ENCODE results near the gene CYP27C1. TPM values are rescaled to one million over a fixed set of nuclear protein-coding genes. Genes with fewer than 3 reads are reported as not detected.
"Not testable (repeated sequence)": the region's sequence is repeated elsewhere in the genome, so short reads cannot be mapped to it uniquely, and the experiment has no call there.

Gene CYP27C1
- total RNA-seq, 4 donors from 2014 or later, result 0.95 to 4.6 (median 1.6) TPM

DNA sequence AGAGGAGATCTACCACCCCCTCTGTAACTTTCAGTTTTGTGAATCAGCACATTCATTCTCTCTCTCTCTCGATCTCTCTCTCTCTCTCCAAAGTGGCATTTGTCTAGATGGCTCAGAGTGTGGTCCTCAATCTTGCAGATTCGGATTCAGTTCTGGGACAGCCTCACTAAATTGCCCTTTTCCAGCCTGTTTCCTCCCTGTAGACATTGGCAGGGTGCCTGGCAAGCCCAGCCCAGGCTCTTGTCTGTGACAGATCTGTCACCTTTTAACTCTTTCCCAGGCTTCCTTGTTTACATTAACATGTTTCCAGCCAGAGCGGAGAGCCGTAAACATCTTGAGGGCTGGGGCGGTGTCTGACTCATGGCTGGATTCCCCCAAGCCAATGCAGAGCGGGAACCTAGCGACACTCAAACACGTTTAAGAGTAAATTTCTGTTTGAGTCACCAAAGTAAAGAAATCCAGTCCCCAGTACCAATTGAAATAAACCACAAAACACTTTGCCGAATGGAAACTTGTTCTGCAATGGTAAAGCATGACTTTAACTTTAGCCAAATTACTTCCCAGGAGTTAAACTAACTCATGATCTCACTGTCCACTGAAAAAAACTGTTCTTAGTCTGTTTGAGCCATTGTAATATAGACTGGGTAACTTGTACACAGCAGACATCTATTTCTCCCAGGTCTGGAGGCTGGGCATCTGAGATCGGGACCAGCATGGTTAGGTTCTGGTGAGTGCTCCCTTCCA, 6.6 kb upstream of the CYP27C1 start:
- peak overlapping the region; percentile 45 to 58 (median 57) for H3K27ac ChIP-seq
- H3K9me3 ChIP-seq, result peaks cover 0 to 3% (median 0%) of the 10 kb centered on the region in 3 donors
- H3K4me1 ChIP-seq, result peaks cover 5 to 27% (median 21%) of the 10 kb centered on the region in 3 donors
- H3K27me3 ChIP-seq, result peaks cover 0 to 6% (median 0%) of the 10 kb centered on the region in 4 donors
- peak overlapping the region in 2 of 4 donors; percentile 2 to 46 for H3K4me3 ChIP-seq
- WGBS, 2 donors, result 15 to 23% methylated on average over 9 to 10 of the region's 10 CpGs
- DNase-seq, result no peak
- TF ChIP-seq, protein P1, sequence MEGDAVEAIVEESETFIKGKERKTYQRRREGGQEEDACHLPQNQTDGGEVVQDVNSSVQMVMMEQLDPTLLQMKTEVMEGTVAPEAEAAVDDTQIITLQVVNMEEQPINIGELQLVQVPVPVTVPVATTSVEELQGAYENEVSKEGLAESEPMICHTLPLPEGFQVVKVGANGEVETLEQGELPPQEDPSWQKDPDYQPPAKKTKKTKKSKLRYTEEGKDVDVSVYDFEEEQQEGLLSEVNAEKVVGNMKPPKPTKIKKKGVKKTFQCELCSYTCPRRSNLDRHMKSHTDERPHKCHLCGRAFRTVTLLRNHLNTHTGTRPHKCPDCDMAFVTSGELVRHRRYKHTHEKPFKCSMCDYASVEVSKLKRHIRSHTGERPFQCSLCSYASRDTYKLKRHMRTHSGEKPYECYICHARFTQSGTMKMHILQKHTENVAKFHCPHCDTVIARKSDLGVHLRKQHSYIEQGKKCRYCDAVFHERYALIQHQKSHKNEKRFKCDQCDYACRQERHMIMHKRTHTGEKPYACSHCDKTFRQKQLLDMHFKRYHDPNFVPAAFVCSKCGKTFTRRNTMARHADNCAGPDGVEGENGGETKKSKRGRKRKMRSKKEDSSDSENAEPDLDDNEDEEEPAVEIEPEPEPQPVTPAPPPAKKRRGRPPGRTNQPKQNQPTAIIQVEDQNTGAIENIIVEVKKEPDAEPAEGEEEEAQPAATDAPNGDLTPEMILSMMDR (IDR thresholded peaks at IDR 0.05), result no peak
- no peak for TF ChIP-seq POLR2A (IDR thresholded peaks at IDR 0.05)
- intact Hi-C loops (cut with DNase I), result no loop called here
- H3K36me3 ChIP-seq, result no peaks in the 10 kb centered on the region

DNA sequence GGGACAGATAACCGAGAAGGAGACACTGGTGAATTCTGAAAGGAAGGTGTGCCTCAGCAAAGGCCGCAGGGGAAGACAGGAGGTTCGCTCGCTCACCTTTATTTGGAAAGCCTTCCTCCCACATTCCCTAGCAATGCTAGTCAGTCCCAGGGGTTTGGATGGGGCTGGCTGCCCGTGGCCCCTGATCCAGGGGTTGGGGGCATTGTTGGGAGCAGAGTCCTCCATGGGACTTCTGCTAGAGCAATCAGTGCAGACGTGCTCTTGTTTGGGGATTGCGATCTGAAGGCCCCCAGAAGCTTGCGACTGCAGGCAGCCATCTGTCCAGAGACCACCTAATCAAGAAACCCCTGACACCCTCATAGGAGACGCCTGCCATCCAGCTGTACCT, 6.0 kb upstream of the CYP27C1 start:
- Histone ChIP-seq H3K27ac (peak overlapping the region in 3 of 4 donors; percentile 45 to 58 (median 57)), H3K4me3 (peak overlapping the region in 2 of 4 donors; percentile 2 to 46), H3K27me3 (peaks cover 0 to 11% (median 0%) of the 10 kb centered on the region in 4 donors), H3K36me3 (no peaks in the 10 kb centered on the region), H3K4me1 (peaks cover 5 to 27% (median 21%) of the 10 kb centered on the region in 3 donors), H3K9me3 (peaks cover 0 to 3% (median 0%) of the 10 kb centered on the region in 3 donors)
- TF ChIP-seq, protein P1 (IDR thresholded peaks at IDR 0.05), result no peak
- no peak for TF ChIP-seq POLR2A (IDR thresholded peaks at IDR 0.05)
- intact Hi-C loops (cut with DNase I), result no loop called here
- DNase-seq, result no peak
- WGBS, 2 donors, result 60 to 63% methylated on average over 7 to 9 of the region's 9 CpGs

DNA sequence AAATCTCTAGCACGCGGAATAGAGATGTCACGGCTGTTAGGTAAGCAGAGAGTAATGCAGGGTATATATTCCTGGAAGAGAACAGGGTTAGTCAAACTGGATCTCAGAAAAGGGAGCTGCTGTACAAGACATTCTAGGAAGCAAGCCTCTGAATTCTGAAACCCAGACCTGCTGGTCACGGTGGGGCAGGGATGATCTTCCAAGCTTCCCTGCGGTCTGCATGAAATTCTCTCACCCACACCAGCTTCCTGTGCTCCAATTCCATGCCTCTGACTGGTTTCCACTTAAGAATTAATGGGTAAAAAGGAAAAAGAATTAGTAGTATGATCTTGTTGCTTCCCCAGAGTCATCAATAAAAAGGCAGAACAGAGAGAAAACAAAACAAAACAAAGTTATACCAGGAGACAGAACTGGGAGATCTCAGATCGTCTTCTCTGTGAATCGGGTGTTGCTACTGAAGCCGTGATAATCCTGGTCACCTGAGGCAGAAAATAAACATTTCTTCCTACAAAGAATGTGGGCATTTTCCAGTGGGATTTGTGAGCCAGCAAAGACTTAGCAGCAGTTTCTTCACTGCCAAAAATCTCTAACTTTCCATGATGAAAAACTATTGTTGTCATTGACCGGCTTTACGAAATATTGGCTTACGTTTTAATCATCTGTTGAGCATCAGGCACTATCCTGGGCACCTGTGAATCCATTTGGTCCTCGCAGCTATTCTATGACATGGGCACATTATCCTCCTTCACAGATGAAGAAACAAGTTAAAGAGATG, 5.3 kb upstream of the CYP27C1 start:
- intact Hi-C loops (cut with DNase I), result no loop called here
- DNase-seq, result no peak
- H3K36me3 ChIP-seq, result no peaks in the 10 kb centered on the region
- WGBS, 2 donors, result 48 to 49% methylated on average over 12 of the region's 12 CpGs
- H3K9me3 ChIP-seq, result peaks cover 0 to 3% (median 0%) of the 10 kb centered on the region in 3 donors
- TF ChIP-seq POLR2A (IDR thresholded peaks at IDR 0.05), result no peak
- TF ChIP-seq, protein P1 (IDR thresholded peaks at IDR 0.05), result no peak
- H3K27ac ChIP-seq, result no peak overlapping the region
- H3K4me1 ChIP-seq, result peaks cover 5 to 32% (median 21%) of the 10 kb centered on the region in 3 donors
- H3K4me3 ChIP-seq, result no peak overlapping the region
- H3K27me3 ChIP-seq, result peaks cover 0 to 18% (median 1%) of the 10 kb centered on the region in 4 donors

DNA sequence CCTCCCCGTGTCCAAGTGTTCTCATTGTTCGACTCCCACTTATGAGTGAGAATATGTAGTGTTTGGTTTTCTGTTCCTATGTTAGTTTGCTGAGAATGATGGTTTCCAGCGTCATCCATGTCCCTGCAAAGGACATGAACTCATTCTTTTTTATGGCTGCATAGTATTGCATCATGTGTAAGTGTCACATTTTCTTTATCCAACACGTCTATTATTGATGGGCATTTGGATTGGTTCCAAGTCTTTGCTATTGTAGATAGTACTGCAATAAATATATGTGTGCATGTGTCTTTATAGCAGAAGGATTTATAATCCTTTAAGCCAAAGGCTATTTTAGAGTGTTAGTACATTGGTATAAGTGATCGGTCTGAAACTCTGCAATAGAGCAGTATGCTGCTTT, 4.0 kb upstream of the CYP27C1 start:
- DNase-seq; H3K27ac ChIP-seq; intact Hi-C loops (cut with DNase I); H3K36me3 ChIP-seq; H3K9me3 ChIP-seq; H3K4me3 ChIP-seq: not testable (repeated sequence)
- Histone ChIP-seq H3K27me3 (peaks cover 0 to 30% (median 1%) of the 10 kb centered on the region in 4 donors), H3K4me1 (peaks cover 13 to 43% (median 26%) of the 10 kb centered on the region in 3 donors)
- 73 to 77% methylated on average over 5 of the region's 5 CpGs for WGBS, 2 donors

DNA sequence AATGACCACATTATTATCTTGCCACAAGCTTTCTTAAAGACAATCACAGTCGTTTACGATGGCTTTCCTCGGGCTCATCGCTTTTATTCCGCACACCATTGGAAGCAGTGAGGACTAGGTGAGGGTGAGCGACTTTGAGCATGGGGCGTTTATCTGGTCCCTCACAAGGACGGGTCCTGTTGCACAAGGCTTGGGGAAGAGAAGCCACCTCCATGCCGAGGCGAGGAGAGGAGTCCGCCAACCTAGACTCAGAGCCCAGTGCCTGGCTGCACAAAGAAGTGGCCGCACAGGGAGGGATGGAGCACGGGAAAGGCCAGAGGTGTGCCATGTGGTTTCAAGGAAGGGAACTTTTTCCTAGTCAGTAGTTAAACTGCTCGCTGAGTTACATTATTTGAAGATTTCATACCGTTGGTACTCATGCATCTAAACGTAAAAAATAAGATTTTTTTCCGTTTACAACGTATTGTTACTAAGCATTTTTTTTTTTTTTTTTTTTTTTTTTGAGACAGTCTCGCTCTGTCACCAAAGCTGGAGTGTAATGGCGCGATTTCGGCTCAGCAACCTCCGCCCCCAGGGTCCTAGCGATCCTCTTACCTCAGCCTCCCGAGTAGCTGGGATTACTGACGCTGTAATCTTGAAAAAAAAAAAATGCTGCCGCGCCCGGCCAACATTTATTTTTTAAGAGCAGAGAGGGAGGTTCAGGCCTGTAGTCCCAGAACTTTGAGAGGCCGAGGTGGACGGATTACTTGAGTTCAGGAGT, 849 bp upstream of the CYP27C1 start:
- intact Hi-C loops (cut with DNase I), result no loop called here
- Histone ChIP-seq H3K4me1 (peaks cover 13 to 50% (median 15%) of the 10 kb centered on the region in 3 donors), H3K9me3 (no peaks in the 10 kb centered on the region), H3K4me3 (peak overlapping the region in 1 of 4 donors; percentile 85), H3K36me3 (no peaks in the 10 kb centered on the region), H3K27me3 (peaks cover 0 to 48% (median 1%) of the 10 kb centered on the region in 4 donors), H3K27ac (no peak overlapping the region)
- WGBS, 2 donors, result 61 to 63% methylated on average over 25 to 30 of the region's 31 CpGs
- no peak for TF ChIP-seq POLR2A (IDR thresholded peaks at IDR 0.05)
- TF ChIP-seq, protein P1 (IDR thresholded peaks at IDR 0.05), result no peak
- DNase-seq, result no peak
